C1 segment of cervical spinal cord (tissue), 14 donors: ENCODE results near the gene PHGDH.
A peak's percentile ranks its signal among the peaks of the same experiment; 100 is the strongest.
"Not testable (repeated sequence)": the region's sequence is repeated elsewhere in the genome, so short reads cannot be mapped to it uniquely, and the experiment has no call there.

Source experiments
- DNase-seq, 14 donors: peaks; one replicate each; lab custom pipeline; 2025; lab: John Stamatoyannopoulos, UW

Gene PHGDH

GRCh38 chr1:119762409-119762808, 50.7 kb downstream of the PHGDH start:
- no peak for DNase-seq

GRCh38 chr1:119762953-119763352, 51.2 kb downstream of the PHGDH start:
- no peak for DNase-seq

- DNase-seq, result no peak
These were observed 52.5 kb downstream of the PHGDH start for GRCh38 chr1:119764220-119764619.

- peak in 6 of 14 donors; percentile 5 to 32 (median 8) for DNase-seq
These were observed 54.6 kb downstream of the PHGDH start for GRCh38 chr1:119766374-119766794.

GRCh38 chr1:119767486-119767885, 55.8 kb downstream of the PHGDH start:
- no peak for DNase-seq

GRCh38 chr1:119768778-119769177, 57.0 kb downstream of the PHGDH start, which contains the start of gene HMGCS2:
HMGCS2 (minus strand) TSS chr1:119768905; CDS start chr1:119768844, 61 bp downstream.
- DNase-seq, result no peak

GRCh38 chr1:119771016-119771415, 59.3 kb downstream of the PHGDH start:
- DNase-seq, result no peak

- DNase-seq, result no peak
These were observed 60.0 kb downstream of the PHGDH start for GRCh38 chr1:119771770-119772169.

- no peak for DNase-seq
These were observed 60.6 kb downstream of the PHGDH start for GRCh38 chr1:119772298-119772697.

GRCh38 chr1:119773711-119774241, 62.0 kb downstream of the PHGDH start:
- no peak for DNase-seq

GRCh38 chr1:119774746-119775490, 63.2 kb downstream of the PHGDH start:
- no peak for DNase-seq

GRCh38 chr1:119778359-119778758, 66.6 kb downstream of the PHGDH start:
- DNase-seq, result no peak

GRCh38 chr1:119778886-119779560, 67.3 kb downstream of the PHGDH start:
- no peak for DNase-seq

- DNase-seq, result no peak
These were observed 68.2 kb downstream of the PHGDH start for GRCh38 chr1:119779869-119780356.

- DNase-seq, result no peak
These were observed 69.9 kb downstream of the PHGDH start for GRCh38 chr1:119781434-119782210.

GRCh38 chr1:119782631-119783325, 71.0 kb downstream of the PHGDH start:
- DNase-seq, result no peak

GRCh38 chr1:119783354-119784185, 71.8 kb downstream of the PHGDH start:
- DNase-seq, result no peak

GRCh38 chr1:119784191-119784781, 72.6 kb downstream of the PHGDH start:
- no peak for DNase-seq

- not testable (repeated sequence) for DNase-seq
These were observed 74.3 kb downstream of the PHGDH start for GRCh38 chr1:119786046-119786445.
